K562 (cell line): Measurements from ENCODE around the gene DCST1. TPM values are rescaled to one million over a fixed set of nuclear protein-coding genes. Genes with fewer than 3 reads are reported as not detected.

Source experiments
- BMI1 ChIP-seq: fragments of 150-350 bp; IDR thresholded peaks from 2 replicates; pipeline ENCODE4 v1.6.1; 2014; ENCODE audit warnings: low read length
- DACH1 ChIP-seq: fragments of 450-650 bp; IDR thresholded peaks from 2 replicates; pipeline ENCODE4 v1.6.1; 2018; ENCODE audit not compliant: partially characterized antibody
- ETS2 ChIP-seq: IDR thresholded peaks from 2 replicates; pipeline ENCODE4 v1.6.1; 2016; ENCODE audit warnings: borderline replicate concordance, missing genetic modification characterization, mild to moderate bottlenecking, moderate library complexity, missing compliant biosample characterization; ENCODE audit not compliant: poor library complexity, severe bottlenecking
- FIP1L1 ChIP-seq: fragments of 200-400 bp; formaldehyde crosslinking; IDR thresholded peaks from 2 replicates; pipeline ENCODE4 v1.6.1; 2018; ENCODE audit warnings: mild to moderate bottlenecking, low read depth, low read length; ENCODE audit not compliant: poor library complexity, severe bottlenecking
- KAT7 ChIP-seq: sonication (generic); formaldehyde crosslinking; IDR thresholded peaks from 2 replicates; pipeline ENCODE4 v1.8.0; 2022; ENCODE audit warnings: missing genetic modification reagents, mild to moderate bottlenecking, borderline replicate concordance
- SMARCC2 ChIP-seq: fragments of 450-650 bp; IDR thresholded peaks from 2 replicates; pipeline ENCODE4 v1.6.1; 2017; ENCODE audit warnings: antibody characterized with exemption, moderate library complexity, mild to moderate bottlenecking, low read depth
- SMARCE1 ChIP-seq: fragments of 450-650 bp; IDR thresholded peaks from 2 replicates; pipeline ENCODE4 v1.7.1; 2016; ENCODE audit warnings: mild to moderate bottlenecking
- SRSF9 ChIP-seq: fragments of 200-400 bp; formaldehyde crosslinking; IDR thresholded peaks from 2 replicates; pipeline ENCODE4 v1.6.1; 2017; ENCODE audit warnings: low read depth, low read length, borderline replicate concordance
- ZBED1 ChIP-seq: IDR thresholded peaks from 2 replicates; pipeline ENCODE4 v1.6.1; 2014
- ZNF785 ChIP-seq: fragments of 250-450 bp; sonication (Bioruptor Pico); IDR thresholded peaks from 2 replicates; pipeline ENCODE4 v1.4.0; 2020; ENCODE audit warnings: mild to moderate bottlenecking
- polyA plus RNA-seq, 8 experiments: library from polyadenylated mRNA; depleted of rRNA in 4 of 8; stranded (reverse) in 5 of 8; unstranded in 3 of 8; fragments of >200 nt; fragmentation: Nextera tagmentation in 2 of 8; fragmentation: Illumina TruSeq in 1 of 8; extraction: Ambion mirVana in 2 of 8; extraction: Trizol in 1 of 8; gene quantifications; 2 replicates each; pipeline versions ENCODE4 v1.2.1 to v1.2.3, GENCODE V29; 2011 to 2014; ENCODE audit warnings: inconsistent platforms in 1 of 8, missing spikeins in 1 of 8
- total RNA-seq, 7 experiments: library from RNA; depleted of rRNA in 6 of 7; stranded (reverse); fragments of >200 nt in 6 of 7; fragmentation: Illumina TruSeq in 2 of 7; extraction: Trizol in 2 of 7; gene quantifications; 2 replicates each; pipeline versions ENCODE4 v1.2.1 to v1.2.3, GENCODE V29; 2011 to 2021; ENCODE audit warnings: low replicate concordance in 1 of 7
- TF ChIP-seq, protein P1 (sequence below): sonication (generic); formaldehyde crosslinking; IDR thresholded peaks from 2 replicates; pipeline ENCODE4 v1.8.0; 2022; ENCODE audit warnings: mild to moderate bottlenecking, missing genetic modification reagents
- TF ChIP-seq, protein P2 (sequence below): fragments of 250-450 bp; sonication (Bioruptor Pico); IDR thresholded peaks from 2 replicates; pipeline ENCODE4 v1.8.0; 2022; ENCODE audit warnings: inconsistent platforms
- TF ChIP-seq, protein P3 (sequence below): sonication (generic); formaldehyde crosslinking; IDR thresholded peaks from 2 replicates; pipeline ENCODE4 v1.8.0; 2022; ENCODE audit warnings: missing genetic modification reagents, mild to moderate bottlenecking, borderline replicate concordance
- TF ChIP-seq, protein P4 (sequence below): fragments of 250-450 bp; sonication (Bioruptor Pico); IDR thresholded peaks from 2 replicates; pipeline ENCODE4 v1.5.0; 2021; ENCODE audit warnings: mild to moderate bottlenecking, moderate library complexity

Gene DCST1
- total and polyA plus RNA-seq, 9 of the 15 experiments (the other 6 are each of a cell fraction or from before 2014, with no cell fraction given) = not detected

DNA sequence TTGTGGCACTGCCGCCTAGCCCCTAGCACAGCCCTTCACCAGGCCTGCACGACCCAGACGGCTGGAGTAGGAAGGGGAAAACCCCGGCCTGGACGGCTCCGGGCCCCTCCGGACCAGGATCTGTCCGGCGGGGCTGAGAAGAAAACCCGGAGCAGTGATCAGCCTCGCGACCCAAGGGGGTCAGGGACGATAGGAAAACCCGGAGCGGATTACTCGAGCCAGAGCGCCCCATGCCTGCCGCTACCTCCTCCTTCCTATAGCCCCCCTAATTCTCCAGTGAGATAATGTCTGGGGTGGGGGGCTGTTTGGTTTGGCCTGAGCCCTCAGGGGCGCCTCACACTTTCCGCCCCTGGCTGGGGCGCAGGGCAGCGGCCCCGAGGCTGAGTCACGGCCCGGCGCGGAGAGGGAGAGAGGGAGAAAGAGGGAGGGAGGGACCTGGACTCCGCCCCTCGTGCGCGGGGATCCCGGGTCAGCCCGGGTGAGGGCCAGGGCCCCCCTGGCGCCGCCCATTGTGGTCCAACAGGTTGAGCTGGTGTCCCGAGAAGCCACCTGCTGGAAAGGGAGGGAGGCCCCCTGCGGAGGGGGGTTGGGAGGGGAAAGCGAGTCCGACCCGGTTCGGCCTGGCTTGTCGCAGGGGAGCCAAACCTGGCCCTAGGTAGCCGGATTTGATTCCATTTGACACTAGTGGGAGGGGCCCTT is 32.7 kb upstream of the DCST1 start (continued):
- TF ChIP-seq, protein P1, sequence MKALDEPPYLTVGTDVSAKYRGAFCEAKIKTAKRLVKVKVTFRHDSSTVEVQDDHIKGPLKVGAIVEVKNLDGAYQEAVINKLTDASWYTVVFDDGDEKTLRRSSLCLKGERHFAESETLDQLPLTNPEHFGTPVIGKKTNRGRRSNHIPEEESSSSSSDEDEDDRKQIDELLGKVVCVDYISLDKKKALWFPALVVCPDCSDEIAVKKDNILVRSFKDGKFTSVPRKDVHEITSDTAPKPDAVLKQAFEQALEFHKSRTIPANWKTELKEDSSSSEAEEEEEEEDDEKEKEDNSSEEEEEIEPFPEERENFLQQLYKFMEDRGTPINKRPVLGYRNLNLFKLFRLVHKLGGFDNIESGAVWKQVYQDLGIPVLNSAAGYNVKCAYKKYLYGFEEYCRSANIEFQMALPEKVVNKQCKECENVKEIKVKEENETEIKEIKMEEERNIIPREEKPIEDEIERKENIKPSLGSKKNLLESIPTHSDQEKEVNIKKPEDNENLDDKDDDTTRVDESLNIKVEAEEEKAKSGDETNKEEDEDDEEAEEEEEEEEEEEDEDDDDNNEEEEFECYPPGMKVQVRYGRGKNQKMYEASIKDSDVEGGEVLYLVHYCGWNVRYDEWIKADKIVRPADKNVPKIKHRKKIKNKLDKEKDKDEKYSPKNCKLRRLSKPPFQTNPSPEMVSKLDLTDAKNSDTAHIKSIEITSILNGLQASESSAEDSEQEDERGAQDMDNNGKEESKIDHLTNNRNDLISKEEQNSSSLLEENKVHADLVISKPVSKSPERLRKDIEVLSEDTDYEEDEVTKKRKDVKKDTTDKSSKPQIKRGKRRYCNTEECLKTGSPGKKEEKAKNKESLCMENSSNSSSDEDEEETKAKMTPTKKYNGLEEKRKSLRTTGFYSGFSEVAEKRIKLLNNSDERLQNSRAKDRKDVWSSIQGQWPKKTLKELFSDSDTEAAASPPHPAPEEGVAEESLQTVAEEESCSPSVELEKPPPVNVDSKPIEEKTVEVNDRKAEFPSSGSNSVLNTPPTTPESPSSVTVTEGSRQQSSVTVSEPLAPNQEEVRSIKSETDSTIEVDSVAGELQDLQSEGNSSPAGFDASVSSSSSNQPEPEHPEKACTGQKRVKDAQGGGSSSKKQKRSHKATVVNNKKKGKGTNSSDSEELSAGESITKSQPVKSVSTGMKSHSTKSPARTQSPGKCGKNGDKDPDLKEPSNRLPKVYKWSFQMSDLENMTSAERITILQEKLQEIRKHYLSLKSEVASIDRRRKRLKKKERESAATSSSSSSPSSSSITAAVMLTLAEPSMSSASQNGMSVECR = peak; percentile 83
- TF ChIP-seq ZNF785 (no peak), KAT7 (CRISPR knock-in tag) (no peak; the same call in 1 of the 2 replicates), BMI1 (no peak), ZBED1 (no peak), ETS2 (tag) (no peak), FIP1L1 (peak; percentile 84), SMARCC2 (peak; percentile 83; the same call in 1 of the 2 replicates), SMARCE1 (peak; percentile 91), DACH1 (no peak), SRSF9 (no peak)
- TF ChIP-seq, protein P2, sequence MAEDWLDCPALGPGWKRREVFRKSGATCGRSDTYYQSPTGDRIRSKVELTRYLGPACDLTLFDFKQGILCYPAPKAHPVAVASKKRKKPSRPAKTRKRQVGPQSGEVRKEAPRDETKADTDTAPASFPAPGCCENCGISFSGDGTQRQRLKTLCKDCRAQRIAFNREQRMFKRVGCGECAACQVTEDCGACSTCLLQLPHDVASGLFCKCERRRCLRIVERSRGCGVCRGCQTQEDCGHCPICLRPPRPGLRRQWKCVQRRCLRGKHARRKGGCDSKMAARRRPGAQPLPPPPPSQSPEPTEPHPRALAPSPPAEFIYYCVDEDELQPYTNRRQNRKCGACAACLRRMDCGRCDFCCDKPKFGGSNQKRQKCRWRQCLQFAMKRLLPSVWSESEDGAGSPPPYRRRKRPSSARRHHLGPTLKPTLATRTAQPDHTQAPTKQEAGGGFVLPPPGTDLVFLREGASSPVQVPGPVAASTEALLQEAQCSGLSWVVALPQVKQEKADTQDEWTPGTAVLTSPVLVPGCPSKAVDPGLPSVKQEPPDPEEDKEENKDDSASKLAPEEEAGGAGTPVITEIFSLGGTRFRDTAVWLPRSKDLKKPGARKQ (CRISPR knock-in tag) = no peak
- TF ChIP-seq, protein P3, sequence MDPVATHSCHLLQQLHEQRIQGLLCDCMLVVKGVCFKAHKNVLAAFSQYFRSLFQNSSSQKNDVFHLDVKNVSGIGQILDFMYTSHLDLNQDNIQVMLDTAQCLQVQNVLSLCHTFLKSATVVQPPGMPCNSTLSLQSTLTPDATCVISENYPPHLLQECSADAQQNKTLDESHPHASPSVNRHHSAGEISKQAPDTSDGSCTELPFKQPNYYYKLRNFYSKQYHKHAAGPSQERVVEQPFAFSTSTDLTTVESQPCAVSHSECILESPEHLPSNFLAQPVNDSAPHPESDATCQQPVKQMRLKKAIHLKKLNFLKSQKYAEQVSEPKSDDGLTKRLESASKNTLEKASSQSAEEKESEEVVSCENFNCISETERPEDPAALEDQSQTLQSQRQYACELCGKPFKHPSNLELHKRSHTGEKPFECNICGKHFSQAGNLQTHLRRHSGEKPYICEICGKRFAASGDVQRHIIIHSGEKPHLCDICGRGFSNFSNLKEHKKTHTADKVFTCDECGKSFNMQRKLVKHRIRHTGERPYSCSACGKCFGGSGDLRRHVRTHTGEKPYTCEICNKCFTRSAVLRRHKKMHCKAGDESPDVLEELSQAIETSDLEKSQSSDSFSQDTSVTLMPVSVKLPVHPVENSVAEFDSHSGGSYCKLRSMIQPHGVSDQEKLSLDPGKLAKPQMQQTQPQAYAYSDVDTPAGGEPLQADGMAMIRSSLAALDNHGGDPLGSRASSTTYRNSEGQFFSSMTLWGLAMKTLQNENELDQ (CRISPR knock-in tag) = no peak
- TF ChIP-seq, protein P4, sequence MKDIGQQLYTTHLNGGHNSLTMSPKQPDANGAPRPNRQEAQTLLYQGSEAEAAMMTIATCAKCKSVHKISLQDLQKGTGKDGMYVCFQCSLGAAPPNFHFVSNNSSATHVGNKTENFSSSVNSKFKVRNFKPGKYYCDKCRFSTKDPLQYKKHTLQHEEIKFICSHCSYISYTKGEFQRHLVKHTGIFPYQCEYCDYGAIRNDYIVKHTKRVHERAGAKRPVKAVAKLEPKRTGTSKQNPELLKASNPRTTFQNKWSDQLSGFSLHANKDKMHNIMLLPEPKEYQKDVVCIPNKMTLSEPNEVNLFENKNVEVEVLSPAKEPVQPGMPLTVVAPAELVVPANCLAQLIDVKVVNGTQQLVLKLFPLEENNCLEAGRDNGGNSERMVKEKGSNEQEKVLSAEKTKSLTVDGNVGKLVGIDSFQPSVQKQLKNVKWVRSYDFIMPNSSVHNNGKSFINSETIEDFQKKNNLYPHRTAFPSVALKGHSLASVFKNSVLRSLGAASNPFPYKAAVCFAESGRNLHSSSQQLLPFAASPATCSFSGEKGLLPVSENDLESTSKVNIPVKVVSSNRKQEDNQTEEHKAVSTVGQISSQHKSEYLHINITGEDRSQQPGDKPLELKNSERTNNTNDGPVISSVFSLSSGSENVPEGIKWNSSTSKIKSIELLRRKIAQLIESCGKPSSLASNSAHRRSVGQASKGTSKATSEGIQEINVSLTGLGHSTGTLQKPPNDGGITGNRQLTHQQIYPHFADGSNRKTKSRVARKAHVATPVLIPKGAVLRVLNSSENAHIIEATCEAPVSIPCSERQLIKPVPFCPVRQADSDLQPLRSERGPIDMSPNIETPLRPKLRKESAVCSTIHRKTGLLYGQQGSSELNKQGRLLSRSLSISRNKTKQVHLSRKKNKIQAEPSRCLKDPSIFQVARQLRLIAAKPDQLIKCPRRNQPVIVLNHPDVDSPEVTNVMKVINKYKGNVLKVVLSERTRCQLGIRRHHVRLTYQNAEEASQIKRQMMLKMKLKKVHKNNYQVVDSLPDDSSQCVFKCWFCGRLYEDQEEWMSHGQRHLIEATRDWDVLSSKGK (CRISPR knock-in tag) = no peak
